Activated CD4-positive, alpha-beta T cell treated with anti-CD3 and anti-CD28 coated beads, Interleukin-2, amount 50 U/mL, for 48 hours (primary cell): ENCODE measurements around the gene ECE1.
"Not testable (repeated sequence)": the region's sequence is repeated elsewhere in the genome, so short reads cannot be mapped to it uniquely, and the experiment has no call there.

ENCODE experiments used
- DNase-seq, 2 experiments: peaks; one replicate each; pipeline ENCODE4 v3.0.0-alpha.2; 2020

ECE1 gene

GRCh38 chr1:21216835-21217811 is 73.1 kb downstream of the ECE1 start:
- DNase-seq, result peak; percentile 79 to 83

- DNase-seq, result no peak
These were observed 78.1 kb downstream of the ECE1 start for GRCh38 chr1:21212126-21212525.

- DNase-seq, result not testable (repeated sequence)
These were observed 82.0 kb downstream of the ECE1 start for GRCh38 chr1:21208137-21208700.

- no peak for DNase-seq
These were observed 84.1 kb downstream of the ECE1 start for GRCh38 chr1:21206117-21206516.

GRCh38 chr1:21205416-21205815 is 84.8 kb downstream of the ECE1 start:
- DNase-seq, result no peak

GRCh38 chr1:21201650-21202049 is 88.6 kb downstream of the ECE1 start:
- no peak for DNase-seq

GRCh38 chr1:21201238-21201637 is 89.0 kb downstream of the ECE1 start:
- DNase-seq, result not testable (repeated sequence)

DNA sequence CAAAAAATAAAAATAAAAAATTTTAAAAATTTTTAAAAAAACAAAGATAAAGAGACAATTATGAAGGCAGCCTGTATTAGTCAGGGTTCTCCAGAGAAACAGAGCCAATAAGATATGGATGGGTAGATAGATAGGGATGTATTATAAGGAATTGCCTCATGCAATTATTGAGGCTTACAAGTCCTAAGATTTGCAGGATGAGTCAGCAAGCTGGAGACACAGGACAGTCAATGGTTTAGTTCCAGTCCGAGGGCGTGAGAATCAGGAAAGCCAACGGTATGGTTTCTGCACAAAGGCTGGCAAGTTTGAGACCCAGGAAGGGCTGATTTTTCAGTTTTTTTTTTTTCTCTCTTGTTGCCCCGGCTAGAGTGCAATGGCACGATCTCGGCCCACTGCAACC is 89.5 kb downstream of the ECE1 start:
- no peak for DNase-seq

DNA sequence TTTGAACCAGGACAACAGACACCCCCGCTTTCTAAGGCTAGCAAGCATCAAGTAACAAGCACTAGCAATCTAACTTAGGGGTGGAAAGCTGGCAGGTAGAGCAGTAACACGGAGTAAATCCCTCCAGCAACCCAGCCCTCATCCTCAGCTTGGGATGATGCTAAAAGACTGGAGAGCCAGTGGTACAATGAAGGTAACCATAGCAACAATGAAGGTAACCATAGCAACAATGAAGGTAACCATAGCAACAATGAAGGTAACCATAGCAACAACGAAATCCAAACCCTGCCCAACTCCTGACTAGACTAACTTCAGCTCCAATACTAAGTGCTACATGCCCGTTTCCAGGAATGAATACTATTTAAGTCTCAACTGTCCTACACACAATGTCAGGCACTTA is 91.3 kb downstream of the ECE1 start:
- DNase-seq, result no peak

- no peak for DNase-seq
These were observed 97.4 kb downstream of the ECE1 start for GRCh38 chr1:21192871-21193270.

DNA sequence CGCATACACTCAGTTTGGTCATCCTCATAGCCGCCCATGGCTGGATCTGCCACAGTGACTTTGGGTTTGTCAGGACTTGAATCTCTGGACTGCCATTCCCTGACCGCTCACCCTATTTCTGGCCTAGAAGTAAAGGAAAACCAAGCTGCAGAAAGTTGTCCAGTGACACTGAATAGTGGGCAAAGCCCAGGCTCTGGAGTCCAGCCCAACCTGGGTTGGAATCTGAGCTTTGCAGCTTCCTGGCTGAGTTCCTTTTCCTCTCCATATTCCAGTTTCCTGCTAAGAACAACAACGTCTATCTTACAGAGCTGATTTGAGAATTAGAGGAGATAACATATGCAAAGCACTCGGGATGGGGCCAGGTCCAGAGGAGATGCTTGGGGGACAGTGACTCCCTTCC is 98.0 kb downstream of the ECE1 start:
- DNase-seq, result no peak

DNA sequence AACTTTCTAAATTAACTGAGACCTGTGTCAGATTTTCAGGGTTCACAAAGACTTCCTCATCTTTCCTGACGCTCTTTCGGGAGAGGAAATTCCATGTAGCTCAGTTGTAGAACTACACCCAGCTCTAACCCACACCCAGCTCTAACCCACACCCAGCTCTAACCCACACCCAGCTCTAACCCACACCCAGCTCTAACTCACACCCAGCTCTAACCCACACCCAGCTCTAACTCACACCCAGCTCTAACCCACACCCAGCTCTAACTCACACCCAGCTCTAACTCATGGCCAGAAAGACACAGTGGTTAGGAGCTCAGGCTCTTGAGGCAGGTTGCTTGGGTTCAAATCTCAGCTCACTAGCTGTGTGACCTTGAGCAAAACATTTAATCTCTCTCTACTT is 99.5 kb downstream of the ECE1 start:
- not testable (repeated sequence) for DNase-seq

- DNase-seq, result no peak
These were observed 100.3 kb downstream of the ECE1 start for GRCh38 chr1:21189906-21190500.

DNA sequence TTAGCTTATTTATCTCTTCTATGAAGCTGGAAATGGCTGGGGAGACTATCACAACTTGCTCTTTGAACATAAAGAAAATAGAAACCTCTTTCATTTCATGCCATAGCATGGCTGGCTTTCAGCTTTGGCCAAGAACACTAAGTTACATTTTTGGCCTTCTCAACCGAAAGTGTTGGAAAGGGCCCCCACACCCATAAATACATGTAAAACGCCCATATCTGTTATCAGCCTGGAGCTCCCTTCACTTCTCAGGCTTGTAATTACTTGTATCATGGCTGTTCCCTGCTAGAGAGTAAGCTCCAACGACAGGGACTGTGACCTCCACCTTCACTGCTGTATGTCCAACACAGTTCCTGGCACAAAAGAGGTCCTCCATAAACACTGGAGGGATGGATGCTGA is 100.8 kb downstream of the ECE1 start:
- DNase-seq, result no peak

DNA sequence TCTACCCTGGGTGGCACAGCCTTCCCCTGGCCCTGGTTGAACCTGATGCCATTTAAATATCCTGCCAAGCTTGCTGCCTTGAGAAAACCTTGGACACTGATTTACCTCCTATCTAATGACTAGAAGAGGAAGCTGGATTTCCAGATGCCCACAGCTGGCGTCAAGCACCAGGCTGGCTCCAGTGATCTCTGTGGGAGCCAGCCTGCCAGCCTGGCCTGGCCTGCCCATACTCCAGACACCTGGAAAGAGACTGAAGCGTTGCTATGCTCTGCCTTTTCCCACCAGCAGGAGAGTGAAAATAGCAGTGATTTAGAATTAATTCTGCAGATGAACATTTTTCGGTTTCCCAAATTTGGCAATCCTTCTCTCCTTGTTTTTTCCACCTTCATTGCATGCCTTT is 102.0 kb downstream of the ECE1 start:
- no peak for DNase-seq

- DNase-seq, result no peak
These were observed 105.0 kb downstream of the ECE1 start for GRCh38 chr1:21185221-21185731.

DNA sequence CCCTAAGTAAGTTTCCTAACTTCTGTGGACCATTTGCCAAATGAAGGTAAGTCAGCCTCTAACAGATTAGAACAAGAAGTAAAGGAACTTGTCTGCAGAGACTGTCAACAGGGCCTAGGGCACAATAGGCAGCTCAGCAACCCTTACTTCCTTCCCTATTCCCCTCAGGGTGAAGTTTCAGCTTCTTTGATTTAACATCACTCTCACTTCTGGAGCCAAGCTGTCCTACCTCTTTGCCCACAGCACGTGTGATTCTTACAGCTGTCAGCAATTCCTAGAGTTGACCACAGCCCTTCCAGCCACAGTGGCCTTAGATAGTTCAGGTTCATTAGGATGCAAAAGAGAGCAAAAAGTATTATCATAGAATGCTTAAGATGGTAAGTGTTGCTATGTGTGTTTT is 106.0 kb downstream of the ECE1 start:
- no peak for DNase-seq

- no peak for DNase-seq
These were observed 108.0 kb downstream of the ECE1 start for GRCh38 chr1:21182181-21182731.

GRCh38 chr1:21178271-21178670 is 112.0 kb downstream of the ECE1 start:
- not testable (repeated sequence) for DNase-seq

DNA sequence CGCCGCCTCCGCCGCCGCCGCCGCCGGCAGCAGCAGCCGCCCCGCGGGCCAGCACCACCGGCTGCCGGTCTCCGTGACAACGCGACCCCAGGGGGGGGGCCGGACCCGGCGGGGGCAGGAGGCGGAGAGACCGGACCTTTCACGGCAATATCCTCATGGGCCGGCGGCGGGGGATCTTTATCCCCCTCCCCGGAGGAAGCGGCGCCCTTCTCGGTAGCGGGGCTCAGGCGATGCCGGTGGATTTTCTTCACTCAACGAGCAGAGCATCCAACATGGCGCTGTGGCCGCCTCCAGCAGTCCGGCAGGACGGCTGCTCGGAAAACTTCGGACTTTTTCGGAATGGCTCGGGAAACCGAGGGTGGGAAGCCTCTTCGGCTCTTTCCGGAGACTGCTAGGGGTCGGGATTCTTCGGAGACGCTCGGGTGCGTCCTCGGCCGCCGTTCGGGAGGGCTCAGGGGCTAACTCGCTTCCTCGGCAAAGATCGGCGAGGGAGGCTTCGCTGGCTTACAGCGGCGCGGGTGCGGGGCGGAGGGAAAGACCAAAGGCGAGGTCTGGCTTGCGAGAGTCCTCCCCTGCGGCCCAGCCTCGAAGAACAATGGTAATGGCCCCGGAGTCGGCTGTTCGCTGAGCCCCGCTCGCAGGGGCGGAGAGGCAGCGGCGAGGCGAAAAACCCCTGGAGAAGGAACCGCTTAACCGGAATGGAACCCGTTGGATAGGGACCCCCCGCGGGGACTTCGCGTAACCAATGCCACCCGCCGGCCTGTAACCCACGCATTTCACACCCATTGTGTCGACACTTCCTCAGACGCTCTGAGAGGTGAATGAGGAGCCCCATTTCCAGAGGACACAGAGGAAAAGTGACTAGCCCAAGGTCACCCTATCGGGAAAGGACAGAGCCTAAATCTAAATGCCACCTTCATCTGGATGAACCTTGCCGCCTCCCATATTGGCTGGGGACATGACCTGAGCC is 113.4 kb downstream of the ECE1 start, which contains the start of gene EIF4G3:
Gene EIF4G3 (minus strand): TSS at position 312 of the 970 bp plus-strand sequence. CDS start 174,155 bp downstream, outside the sequence.
- peak; percentile 100 for DNase-seq

DNA sequence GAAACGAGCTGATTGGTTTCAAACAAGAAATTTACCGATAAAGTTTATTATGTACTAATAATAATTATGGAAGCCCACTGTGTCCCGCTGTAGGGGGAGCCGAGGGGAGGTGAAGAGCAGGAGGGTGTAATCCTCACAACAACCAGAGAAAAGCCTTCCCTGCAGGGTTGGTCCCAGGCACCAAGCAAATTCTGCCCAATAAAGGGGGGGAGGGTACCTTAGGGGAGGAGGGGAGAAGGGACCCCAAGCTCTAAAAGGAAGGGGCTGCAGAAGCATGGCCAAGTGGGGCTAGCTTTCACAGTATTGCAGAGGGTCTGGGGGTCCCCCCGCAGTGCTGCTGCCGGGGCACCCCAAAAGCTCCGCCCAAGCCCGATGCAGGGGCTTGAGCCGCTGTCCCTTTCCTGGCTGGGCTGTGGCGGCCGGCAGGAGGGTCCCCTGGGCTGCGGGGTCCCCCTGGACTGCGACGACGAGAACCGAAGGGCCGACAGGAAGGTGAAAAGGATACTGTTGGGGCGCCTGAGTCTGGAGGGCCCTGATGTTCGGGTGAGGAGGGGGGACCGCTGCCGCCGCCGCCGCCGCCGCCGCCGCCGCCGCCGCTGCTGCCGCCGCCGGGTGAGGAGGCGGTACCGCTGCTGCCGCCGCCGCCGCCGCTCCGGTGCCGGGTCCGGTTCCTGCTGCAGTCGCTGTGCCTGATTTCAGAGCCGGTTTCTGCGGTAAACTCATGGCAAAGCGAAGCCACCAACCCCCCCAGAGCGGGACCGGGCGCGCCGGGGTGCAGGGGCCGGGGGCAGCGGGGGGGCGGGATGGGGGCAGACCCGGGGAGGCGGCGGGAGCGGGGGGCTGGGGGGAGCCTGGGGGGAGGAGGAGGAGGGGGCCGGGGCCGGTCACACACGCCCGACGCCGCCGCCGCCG is 114.3 kb downstream of the ECE1 start:
- peak; percentile 36 to 38 for DNase-seq
